Measurements from ENCODE around the gene CHRNE. TPM values are rescaled to one million over a fixed set of nuclear protein-coding genes. Genes with fewer than 3 reads are reported as not detected.
A peak's percentile ranks its signal among the peaks of the same experiment; 100 is the strongest.

The CHRNE gene
- total and polyA plus RNA-seq, 2 of the 13 experiments (the other 11 are each of a cell fraction or from before 2014, with no cell fraction given), result 0.53 to 0.59 TPM

DNA sequence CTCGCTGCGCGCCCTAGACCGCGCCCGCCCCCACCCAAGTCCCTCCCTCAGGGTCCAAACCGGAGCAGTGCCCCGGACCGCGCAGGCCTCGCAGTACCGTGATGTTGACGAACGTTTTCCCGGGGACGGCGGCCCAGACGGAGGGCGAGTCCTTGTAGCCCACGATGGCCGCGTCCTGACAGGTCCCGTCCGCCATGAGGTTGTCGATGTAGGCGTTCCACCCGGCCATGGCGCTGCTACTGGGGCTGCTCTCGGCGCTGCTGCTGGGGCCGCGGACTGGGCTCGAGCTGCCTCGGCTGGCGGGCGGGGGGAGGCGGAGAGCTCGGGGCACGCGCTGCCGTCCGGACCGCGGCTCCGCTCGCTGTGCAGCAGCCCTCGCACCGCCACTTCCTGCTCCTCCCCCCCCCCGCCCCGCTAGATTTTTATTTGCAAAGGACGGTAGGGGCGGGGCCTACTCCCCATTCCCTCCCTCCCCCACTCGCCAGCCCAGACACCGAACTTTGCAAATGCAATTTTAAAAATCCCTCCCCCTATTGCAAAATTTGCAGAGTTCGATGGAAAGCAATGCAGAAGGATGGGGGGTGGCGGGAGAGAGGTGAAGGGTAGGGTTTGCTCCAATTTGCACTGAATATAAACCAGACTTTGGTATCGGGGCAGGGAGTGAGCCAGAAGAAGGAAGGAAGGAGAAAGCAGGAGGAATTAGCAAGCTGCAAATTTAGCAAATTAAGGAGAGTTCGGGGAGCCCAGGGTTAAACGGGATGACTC, 45.5 kb upstream of the CHRNE start, which contains the start of gene PFN1 (continued):
- TF ChIP-seq CEBPZ (IDR thresholded peaks at IDR 0.05; ENCODE audit: low read length), result no peak
- TF ChIP-seq SP4 (CRISPR knock-in tag; IDR thresholded peaks at IDR 0.05), result peak; percentile 32; the same call in 1 of the 2 replicates
- TF ChIP-seq CENPX (CRISPR knock-in tag; IDR thresholded peaks at IDR 0.05), result no peak
- no peak for TF ChIP-seq ZNF235 (CRISPR knock-in tag; IDR thresholded peaks at IDR 0.05; ENCODE audit: borderline replicate concordance)
- peak; percentile 93 for TF ChIP-seq BCL3 (CRISPR knock-in tag; IDR thresholded peaks at IDR 0.05)
- peak; percentile 42; the same call in 1 of the 2 replicates for TF ChIP-seq NR2F6 (IDR thresholded peaks at IDR 0.05)
- TF ChIP-seq NR2F6 (CRISPR knock-in tag; IDR thresholded peaks at IDR 0.05), result no peak; the same call in 1 of the 2 replicates
- no peak for TF ChIP-seq ZBTB46 (CRISPR knock-in tag; IDR thresholded peaks at IDR 0.05; ENCODE audit: borderline replicate concordance)
- TF ChIP-seq SMC3 (IDR thresholded peaks at IDR 0.05; ENCODE audit: low read length), result no peak
- TF ChIP-seq SKI (IDR thresholded peaks at IDR 0.05; ENCODE audit: partially characterized antibody), result peak; percentile 75
- TF ChIP-seq ZNF883 (CRISPR knock-in tag; IDR thresholded peaks at IDR 0.05; ENCODE audit: not compliant biosample characterization), result peak; percentile 17
- TF ChIP-seq PHB2 (IDR thresholded peaks at IDR 0.05; ENCODE audit: partially characterized antibody), result no peak
- TF ChIP-seq SKIL (CRISPR knock-in tag; IDR thresholded peaks at IDR 0.05; ENCODE audit: borderline replicate concordance), result peak; percentile 40; the same call in 1 of the 2 replicates
- TF ChIP-seq ZNF354B (CRISPR knock-in tag; IDR thresholded peaks at IDR 0.05), result 0 out of 2 replicates have a peak, but pooled peaks have one; percentile 38
- no peak for TF ChIP-seq ZNF484 (CRISPR knock-in tag; IDR thresholded peaks at IDR 0.05; ENCODE audit: borderline replicate concordance, low read depth)
- no peak for TF ChIP-seq ZNF337 (CRISPR knock-in tag; IDR thresholded peaks at IDR 0.05; ENCODE audit: borderline replicate concordance, low read depth)
- peak; percentile 55; the same call in 1 of the 2 replicates for TF ChIP-seq EEA1 (CRISPR knock-in tag; IDR thresholded peaks at IDR 0.05; ENCODE audit: borderline replicate concordance)
- TF ChIP-seq CCAR2 (optimal IDR thresholded peaks at IDR 0.05; ENCODE audit: low read depth, low read length), result no peak
